NCI-H128 (cell line): ENCODE results near the gene HSP90AB1.

ENCODE experiments used
- DNase-seq: peaks from one replicate; lab custom pipeline; 2025; ENCODE audit not compliant: unreplicated experiment; lab: John Stamatoyannopoulos, UW

The HSP90AB1 gene

DNA sequence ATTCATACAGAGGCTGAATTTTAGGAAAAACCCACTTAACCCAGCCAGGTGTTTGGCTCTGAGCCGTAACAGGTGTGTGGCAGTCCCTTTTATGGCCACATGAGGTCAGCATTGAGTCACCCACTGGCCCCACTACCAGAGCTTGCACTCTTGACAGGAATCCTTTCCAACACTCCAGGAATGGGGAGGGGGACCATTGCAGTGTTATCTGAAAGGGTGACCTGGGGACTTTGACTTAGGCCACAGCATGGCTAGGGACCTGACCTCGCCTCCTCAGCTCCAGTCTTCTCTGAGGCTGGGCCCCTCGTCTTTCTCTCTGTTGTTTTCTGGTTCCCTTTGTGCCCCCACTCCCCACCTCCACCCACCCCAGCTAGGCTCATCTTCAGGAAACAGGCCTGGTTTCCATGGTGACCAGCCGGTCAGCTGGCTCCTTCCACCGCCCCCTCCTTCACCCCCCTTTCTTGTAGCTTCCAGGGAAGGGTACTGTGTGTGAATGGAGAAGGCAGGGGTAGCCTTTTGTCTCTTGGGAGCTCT, 21.3 kb downstream of the HSP90AB1 start:
- DNase-seq = peak; percentile 40

DNA sequence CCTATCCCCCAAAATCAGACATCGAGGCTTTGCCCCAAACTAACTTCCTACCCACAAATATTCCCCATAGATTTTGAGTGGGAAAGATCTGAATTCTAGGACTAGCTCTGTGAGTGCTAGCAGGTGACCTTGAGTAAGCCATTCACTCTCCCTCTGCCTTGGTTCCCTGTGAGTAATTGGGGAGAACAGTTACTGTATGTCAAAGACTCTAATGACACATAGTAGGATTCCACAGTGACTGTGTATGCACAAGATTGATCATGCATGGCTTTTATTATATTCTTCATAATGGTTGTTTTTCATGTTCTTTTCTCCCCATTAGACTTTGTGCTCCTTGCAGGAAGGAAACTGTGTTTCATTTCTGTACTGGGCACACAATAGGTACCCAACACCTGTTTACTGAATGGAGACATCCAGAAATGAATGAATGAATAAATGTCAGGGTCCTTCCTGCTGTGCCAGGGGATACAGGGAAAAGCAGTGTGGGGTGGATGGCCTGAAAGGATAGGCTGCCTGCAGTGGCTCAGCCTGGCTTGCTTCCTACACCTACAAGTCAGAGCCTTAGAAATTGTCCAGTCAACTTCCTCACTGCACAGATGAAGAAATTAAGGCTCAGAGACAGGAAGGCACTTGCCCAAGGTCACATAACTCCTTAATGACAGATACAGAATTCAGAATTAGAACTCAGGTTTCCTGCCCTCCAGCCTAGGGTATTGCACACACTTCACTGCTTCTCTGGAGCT, 22.4 kb downstream of the HSP90AB1 start:
- no peak for DNase-seq

DNA sequence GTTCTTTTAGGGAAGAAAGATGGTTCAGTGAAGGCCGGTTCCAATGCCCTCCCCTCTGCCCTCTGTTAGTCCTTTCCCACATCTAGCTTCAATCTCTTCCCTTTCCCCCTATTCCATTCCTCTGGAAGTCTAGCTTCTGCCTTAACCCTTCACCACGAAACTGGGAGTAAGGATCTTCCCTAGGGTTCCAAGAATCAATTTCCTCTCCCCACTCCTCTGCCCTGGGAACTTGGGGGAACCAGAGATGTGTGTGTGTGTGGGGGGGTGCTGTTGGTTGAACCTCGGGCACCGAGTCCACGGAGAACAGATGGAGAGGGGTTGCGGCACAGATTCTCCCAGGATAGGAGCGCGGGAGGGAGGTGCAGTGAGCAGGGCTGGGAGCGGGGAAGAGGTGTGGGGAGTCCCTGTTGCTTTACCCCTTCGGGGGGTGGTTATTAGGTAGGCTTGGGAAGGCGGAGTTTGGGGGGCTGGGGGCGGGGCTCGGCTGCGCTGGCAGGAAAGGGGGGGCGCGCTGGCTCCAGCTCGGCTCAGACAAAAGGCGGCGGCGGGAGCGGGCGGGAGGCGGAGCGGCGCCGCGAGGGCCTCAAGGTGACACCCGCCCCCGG, 23.1 kb downstream of the HSP90AB1 start, which contains the start of gene TMEM151B:
Gene TMEM151B, plus strand, starts transcription at position 530 of the 605 bp plus-strand sequence. CDS start 293 bp downstream, outside the sequence.
- DNase-seq = no peak

DNA sequence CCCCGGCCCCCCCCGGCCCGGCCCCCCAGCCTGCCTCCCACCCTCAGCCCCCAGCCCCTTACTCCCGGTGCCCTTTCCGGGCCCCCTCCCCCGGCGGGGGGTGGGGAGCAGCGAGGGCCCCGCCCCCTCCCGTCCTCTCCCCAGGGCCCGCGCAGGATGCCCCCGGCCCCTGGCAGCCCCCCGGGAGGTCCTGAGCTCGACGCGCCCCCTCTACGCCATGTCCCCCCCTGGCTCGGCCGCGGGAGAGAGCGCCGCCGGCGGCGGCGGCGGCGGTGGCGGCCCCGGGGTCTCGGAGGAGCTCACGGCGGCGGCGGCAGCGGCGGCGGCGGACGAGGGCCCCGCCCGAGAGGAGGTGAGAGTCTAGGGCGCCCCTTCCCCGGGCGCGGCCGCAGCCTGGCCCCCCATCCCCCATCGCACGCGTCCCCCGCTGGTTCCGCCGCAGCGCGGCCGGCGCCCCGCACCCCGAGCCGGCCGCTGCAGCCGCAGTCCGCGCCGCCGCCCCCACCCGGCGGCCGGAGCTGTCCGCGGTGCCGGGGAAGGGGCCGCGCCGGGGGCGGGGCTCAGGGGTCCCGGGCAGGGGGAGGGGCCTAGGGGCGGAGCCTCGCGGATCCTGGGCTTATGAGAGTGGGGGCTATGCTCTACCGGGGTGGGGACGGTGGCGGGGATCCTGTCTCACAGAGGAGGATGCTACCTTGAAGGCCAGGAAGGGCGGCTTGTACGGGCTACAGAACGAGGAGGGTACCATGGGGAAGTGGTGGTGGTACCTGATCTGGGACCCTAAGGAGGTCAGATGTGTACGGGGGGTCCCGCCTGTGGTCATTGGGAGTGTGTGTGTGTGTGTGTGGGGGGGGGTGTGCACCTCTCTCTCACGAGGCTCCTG, 23.9 kb downstream of the HSP90AB1 start:
- DNase-seq = peak; percentile 14

DNA sequence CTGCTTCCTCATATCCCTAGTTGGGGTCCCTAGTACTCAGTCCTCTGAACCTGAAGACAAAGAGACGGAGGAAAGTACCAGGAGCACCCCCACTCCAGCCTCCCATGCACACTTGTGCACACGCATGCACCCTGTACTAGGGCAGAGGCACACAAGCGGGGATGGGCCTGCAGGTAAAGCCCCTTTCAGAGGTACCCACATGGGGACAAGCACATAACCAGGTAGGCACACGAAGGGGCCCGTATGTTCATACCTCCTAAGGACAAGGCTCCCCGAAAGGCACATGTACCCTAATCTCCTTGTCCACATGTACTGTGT, 24.5 kb downstream of the HSP90AB1 start:
- DNase-seq = no peak

DNA sequence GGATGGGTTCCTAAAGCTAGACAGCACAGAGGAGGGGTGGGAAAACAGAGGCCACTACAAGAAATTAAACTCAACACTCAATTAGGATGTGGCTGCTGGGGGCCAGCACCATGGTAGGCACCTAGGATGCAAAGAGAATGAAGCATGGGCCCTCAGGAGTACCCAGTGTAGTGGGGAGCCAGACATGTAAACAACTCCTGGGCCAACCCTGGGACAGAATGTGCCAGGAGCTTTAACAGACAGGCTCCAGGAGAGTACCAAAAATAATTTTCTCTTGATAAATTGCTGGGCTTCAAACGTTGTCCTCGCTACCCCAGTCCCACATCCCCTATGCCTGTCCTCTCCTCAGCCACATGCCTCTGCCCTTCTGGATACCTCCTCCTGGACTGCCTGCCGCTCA, 25.0 kb downstream of the HSP90AB1 start:
- DNase-seq = no peak

DNA sequence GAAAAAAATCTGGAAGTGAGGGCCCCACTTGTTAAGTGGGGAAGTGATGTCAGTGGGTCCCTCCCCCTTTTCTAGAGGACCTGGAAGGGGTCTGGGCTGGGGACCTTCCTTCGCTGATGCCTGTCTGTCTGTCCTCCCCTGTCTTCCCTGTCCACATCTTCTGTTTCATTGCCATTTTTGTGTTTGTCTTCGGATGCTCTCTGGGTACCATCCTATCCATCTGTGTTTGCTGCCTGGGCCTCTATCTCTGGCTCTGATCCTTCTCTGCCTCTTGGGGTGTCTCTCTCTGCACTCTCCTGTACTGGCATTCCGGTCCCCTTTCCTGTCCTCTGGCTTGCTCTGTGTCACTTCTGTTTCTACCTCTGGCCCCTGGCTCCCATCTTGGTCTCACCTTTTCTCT, 25.6 kb downstream of the HSP90AB1 start:
- no peak for DNase-seq

DNA sequence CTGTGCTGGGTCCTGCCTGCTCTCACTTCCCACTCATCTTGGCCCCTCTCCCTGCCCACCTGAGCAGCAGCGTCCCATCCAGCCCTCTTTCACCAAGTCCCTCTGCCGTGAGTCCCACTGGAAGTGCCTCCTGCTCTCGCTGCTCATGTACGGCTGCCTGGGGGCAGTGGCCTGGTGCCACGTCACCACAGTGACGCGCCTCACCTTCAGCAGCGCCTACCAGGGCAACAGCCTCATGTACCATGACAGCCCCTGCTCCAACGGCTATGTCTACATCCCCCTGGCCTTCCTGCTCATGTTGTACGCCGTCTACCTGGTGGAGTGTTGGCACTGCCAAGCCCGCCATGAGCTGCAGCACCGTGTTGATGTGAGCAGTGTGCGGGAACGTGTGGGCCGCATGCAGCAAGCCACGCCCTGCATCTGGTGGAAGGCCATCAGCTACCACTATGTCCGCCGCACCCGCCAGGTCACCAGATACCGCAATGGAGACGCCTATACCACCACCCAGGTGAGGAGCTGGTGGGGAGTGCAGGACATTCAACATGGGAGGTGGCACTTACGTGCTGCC, 26.2 kb downstream of the HSP90AB1 start:
- no peak for DNase-seq

DNA sequence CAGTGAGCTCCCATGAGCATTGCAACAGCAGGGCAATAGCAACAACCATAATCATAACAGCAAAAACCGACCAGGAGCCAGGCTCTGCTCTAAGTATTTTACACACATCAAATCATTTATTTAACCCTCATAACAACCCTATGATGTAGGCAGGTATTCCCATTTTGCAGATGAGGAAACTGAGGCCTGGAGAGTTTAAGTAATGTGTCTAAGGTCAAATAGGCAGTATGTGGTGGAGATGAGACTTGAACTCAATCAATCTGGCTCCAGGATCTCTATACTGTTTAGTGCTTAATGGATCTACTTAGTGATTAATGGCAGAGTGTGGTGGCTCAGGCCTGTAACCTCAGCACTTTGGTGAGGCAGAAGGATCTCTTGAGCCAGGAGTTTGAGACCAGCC, 26.7 kb downstream of the HSP90AB1 start:
- no peak for DNase-seq

DNA sequence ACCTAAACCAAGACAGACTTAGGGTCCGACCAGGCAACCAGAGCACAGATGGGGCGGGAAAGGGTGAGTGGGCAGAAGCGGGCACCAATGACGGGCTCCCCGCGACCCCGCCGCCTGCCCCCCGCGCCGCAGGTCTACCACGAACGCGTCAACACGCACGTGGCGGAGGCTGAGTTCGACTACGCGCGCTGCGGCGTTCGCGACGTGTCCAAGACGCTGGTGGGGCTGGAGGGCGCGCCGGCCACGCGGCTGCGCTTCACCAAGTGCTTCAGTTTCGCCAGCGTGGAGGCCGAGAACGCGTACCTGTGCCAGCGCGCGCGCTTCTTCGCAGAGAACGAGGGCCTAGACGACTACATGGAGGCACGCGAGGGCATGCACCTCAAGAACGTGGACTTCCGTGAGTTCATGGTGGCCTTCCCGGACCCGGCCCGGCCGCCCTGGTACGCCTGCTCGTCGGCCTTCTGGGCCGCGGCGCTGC, 28.4 kb downstream of the HSP90AB1 start:
- no peak for DNase-seq

DNA sequence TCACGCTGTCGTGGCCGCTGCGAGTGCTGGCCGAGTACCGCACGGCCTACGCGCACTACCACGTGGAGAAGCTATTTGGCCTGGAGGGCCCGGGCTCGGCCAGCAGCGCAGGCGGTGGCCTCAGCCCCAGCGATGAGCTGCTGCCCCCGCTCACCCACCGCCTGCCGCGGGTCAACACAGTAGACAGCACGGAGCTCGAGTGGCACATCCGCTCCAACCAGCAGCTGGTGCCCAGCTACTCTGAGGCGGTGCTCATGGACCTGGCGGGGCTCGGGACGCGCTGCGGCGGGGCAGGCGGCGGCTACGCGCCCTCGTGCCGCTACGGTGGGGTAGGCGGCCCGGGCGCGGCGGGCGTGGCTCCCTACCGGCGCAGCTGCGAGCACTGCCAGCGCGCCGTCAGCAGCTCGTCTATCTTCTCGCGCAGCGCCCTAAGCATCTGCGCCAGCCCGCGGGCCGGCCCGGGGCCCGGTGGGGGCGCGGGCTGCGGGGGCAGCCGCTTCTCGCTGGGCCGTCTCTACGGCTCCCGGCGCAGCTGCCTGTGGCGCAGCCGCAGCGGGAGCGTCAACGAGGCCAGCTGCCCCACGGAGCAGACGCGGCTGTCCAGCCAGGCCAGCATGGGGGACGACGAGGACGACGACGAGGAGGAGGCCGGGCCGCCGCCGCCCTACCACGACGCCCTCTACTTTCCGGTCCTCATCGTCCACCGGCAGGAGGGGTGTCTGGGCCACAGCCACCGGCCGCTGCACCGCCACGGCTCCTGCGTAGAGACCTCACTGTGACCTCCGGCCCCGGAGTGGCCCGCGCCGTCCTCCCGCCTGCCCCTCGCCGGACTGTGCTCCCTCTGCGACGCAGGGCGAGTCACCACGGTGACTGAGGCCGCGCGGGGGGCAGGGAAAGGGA, 29.1 kb downstream of the HSP90AB1 start:
- DNase-seq = no peak

DNA sequence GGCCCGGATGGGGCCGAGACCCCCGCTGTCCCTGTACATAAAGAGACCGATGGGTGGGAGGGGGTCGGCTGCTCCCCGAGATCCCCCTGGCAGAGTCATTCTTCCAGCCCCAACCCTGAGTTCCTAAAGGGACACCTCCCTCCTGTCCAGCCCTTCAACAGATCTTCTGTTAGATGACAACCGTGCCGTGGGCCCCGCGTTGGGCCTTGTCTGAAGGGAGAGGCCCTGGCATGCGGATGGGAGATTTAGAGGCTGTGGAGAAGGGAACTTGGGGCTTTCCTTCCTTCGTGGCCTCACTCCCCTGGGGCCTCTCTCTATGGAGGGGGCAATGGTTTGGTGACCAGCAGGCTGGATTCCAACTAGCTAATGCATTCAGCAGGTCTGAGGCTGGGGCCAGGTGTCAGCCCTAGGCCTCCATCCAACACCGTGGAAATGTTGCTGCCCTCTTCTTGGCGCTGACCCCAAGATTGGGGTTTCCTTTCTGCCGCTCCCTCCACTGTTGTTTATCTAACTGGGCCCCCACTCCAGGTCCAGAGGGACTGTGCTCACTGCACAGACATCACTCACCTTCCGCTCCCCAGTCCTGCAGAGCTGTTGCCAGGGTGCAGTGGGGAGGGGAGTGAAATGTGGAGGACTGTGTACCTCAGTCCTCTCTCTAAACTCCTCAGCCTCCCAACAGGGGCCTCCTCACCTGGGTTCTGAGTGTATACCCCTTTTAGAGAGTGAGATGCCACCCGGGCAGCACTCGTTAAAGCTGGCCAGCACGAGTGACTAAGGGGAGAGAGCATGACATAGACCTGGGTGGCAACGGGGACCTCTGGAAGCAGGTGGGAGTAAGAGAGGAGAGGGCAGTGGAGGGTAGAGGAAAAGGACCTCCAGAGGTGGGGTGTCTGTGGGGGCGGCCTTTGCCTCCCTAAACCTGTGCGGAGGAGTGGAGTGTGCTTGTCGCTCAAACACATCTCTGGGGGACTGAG, 30.1 kb downstream of the HSP90AB1 start:
- no peak for DNase-seq

DNA sequence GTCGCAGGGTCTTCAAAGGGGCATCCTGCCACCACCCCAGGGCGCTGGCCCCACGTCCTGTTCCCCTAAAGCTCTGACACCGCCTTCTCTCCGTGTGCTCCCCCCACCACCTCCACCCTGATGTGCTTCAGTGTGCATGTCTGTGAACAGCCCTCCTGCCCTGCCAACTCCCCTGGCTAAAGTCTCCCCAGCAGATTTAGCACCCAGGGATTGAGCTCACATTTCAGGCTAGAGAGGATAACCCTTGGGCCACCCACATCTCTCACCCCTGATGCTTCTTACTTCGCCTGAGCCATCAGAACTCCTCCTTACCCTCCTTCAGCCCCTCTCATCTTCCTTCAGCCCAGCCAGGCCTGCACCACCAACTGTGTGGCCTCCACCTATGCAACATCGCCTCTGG, 30.9 kb downstream of the HSP90AB1 start:
- no peak for DNase-seq

DNA sequence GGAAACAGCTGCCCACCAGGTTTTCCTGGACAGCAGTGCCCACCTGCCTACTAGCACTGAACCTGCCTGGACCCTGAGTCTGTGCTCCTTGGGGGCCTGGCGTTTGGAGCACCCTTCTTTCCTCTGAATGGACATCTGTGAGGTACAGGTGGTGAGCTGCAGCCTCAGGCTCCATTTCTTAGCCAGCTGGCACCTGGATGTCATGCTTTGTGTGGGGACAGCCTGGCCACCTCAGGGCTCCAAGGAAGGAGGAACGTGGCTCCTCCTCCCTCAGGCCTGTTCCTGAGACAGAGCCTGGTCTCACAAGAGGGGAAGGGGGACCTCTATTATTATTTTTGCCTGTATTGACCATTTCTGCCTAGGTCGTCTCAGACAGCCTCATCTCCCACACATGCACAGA, 31.4 kb downstream of the HSP90AB1 start:
- no peak for DNase-seq

DNA sequence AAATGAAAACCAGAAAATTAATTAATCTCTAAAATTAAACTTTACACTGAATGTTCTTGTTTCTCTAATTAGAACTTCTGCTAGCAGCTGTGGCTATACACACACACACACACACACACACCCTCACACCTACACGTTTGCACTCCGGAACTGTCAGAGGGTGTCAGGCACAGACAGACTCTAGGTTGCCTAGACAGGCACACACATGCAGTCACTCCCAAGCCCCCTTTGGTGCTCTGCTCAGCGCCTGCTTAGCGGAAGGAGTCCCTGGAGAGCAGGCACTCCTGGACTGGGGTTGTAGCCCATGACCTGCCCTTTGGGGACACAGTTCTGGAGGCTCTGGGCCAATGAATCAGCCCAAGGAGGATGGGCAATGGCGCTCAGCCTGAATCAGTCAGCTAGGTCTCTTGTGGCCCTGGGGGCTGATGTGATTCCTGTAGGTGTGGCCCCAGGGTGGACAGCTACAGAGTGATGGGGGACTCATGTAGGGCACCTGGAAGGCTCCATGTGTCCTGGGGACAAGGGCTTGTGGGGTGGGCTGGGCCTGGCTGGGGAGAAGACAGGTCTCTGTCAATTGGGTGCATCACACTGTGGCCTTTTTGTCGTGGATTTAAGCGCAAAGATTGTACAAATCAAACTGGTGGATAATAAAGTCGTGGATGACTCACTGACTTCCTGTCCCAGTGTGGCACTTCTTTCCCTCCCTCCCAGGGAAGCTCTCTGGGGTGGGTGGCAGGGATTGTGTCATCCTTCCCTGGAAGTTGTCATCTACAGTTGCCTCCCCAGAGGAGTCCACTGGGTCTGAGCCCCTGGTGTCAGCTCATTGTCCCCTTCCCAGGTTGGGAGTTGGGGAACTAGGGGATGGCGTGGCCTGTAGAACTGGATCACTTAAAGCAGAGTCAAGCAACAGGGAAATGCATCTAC, 32.1 kb downstream of the HSP90AB1 start:
- DNase-seq = no peak

DNA sequence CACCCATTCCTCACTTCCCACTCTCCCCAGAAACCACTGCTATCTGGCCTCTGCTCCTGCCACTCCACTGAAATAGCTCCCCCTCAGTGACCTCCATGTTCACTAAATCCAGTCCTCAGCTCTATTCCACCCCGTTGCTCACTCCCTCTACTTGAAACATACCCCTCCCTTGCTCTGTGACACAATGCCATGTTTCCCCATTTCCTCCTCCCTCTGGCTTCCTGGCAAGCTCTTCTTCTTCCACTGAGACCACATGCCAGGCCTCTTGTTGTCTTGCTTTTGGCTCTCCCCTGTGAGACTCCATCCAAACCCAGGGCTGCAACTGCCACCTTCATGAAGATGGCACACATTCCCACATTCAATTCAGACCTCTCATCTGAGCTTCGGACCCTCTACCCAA, 37.2 kb downstream of the HSP90AB1 start:
- no peak for DNase-seq

DNA sequence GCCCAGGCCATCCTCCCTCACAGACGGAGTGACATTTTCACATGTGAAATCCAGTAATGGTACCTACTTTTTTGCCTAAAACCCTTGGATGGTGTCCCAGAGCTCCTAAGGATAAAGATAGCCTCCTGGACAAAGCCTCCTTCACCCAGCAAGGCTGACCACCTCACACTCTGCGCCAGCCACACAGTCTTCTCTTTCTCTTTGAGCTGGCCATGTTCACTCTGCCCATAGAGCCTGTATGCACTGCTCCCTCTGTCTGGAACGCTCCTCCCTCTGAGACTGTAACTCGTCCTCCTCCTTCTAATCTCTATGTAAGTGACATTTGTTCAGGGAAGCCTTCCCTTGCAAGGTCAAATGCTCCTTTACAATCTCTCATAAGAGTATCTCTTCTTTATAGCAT, 38.0 kb downstream of the HSP90AB1 start:
- no peak for DNase-seq
